HPDE6-E6E7 (cell line): ENCODE data around the gene FAM72C.
"Not testable (repeated sequence)": the region's sequence is repeated elsewhere in the genome, so short reads cannot be mapped to it uniquely, and the experiment has no call there.

Source experiments
- DNase-seq: peaks from one replicate; pipeline ENCODE4 v3.0.0; 2011; ENCODE audit warnings: missing footprints; ENCODE audit errors: extremely low spot score

Gene FAM72C

GRCh38 chr1:143971924-143972700 lies at the start of gene FAM72C:
Gene FAM72C (minus strand): TSS chr1:143971986. CDS start chr1:143971141, 845 bp downstream.
- DNase-seq: not testable (repeated sequence)

GRCh38 chr1:144020001-144020738 lies 48.4 kb upstream of the FAM72C start:
- not testable (repeated sequence) for DNase-seq

DNA sequence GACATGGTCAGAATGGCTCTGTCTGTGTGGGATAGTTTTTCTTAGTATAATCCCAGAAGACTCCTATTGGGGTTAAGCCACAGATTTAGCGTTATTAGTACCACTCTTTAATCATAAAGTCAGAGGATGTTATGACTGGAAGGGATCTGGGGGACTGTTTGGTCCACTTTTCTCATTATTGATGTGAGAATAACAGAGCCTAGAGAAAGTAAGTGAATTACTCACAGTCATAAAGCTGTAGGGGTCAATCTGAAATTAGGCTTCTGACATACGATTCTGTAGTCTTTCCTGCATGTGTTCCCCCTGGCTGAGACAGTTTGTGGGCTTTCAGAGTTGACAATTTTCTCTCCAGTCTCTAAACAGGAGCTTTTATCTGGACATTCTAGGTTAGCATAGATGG lies 47.3 kb upstream of the FAM72C start:
- not testable (repeated sequence) for DNase-seq

GRCh38 chr1:144015180-144015966 lies 43.6 kb upstream of the FAM72C start:
- DNase-seq: not testable (repeated sequence)

DNA sequence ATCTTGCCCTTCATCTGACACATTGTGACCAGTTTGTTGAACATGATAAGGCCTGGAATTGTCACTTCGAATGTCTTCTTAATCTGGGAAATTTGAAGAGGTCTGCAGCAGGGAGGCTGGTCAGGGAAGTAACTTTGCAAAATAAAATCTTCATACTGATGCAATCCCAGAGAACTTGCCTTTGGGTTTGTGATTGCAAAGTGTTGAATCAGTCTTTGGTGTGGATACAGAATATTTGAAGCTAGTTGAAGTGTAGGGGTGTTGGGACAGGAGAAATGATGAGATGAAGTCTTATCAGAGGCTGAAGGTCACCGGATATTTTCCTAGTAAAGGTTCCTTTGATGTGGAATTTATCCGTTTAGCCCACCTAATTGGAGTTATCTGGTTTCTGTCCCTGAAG lies 42.7 kb upstream of the FAM72C start:
- DNase-seq: not testable (repeated sequence)

GRCh38 chr1:144014121-144014520 lies 42.3 kb upstream of the FAM72C start:
- not testable (repeated sequence) for DNase-seq

DNA sequence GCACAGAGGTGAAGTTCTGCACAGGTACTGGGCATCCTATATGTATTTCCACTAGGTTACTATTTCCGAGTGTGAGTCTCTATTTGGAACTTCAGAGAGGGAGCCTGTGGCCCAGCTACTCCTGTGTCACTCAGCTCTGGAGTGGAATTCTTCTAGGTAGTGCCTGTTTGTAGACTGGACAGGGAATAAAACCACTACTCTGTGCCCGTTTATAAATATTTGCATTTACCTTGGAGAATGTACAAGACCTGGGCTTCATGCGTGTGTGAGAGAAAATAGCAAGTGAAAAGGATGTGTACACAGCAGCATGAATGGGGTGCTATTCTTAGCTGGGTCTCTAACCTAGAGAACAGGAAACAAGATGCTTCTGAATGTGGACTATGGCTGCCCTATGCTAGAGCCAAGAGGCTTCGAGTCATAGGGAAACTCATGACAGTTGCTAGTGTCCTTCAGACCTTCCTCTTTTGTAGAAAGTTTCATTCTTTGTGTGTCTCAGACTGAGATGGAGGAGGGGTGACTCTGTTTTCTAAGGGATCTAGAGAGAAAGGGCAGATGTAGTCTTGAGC lies 40.5 kb upstream of the FAM72C start:
- not testable (repeated sequence) for DNase-seq

DNA sequence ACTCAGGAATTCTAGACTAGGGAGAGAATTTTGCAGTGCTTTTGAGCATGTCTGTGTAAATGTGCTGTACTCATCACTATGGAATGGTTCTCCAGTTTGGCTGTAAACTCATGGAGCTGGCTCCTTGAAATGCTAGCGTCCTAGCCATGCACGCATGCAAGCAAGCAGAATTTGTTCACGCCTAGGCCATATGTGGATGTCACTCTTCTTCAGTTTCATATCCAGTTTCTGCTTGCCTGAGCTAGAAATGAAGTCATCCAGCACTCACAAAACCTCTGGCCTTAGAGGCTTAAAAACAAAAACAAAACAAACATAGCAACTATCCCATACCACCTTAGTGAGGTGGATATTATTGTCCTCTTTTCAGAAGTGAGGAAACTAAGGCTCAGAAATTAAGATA lies 37.6 kb upstream of the FAM72C start:
- DNase-seq: not testable (repeated sequence)

- not testable (repeated sequence) for DNase-seq
These were observed 32.5 kb upstream of the FAM72C start for GRCh38 chr1:144004259-144004658.

- not testable (repeated sequence) for DNase-seq
These were observed 31.7 kb upstream of the FAM72C start for GRCh38 chr1:144003306-144004029.

DNA sequence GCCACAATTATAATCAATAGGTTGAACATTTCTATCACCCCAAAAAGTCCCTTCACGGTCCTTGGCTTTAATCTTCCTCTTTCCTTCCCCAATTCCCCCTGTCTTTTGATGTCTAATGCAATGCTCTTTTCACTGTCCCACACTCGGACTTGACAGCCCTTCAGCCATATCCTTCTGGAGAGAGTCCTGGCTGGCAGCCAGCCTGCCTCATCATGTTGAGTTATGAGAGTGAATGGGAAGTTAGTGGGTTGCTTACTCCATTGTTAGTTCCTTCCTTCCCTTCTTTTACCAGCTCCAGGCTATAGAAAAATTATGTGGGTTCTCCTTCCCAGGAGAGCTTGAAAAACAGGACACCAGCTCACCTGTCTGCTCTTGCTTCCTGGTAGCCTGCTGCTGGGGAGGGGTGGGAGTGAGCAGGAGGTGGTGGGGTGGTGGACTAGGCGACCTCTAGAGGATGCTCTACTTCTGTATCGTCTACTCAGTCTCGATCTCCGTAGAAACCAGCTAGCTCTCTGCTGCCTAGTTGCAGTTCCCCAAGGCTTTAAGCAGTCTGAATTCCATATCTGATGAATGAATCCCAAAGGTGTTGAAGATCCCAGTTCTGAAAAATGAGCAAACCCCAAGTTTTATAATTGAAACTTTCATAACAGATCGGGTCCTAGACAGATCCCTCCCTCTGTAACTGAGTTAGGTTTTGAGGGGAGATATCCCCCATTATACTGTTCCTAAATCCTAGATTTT lies 30.5 kb upstream of the FAM72C start:
- DNase-seq: not testable (repeated sequence)

DNA sequence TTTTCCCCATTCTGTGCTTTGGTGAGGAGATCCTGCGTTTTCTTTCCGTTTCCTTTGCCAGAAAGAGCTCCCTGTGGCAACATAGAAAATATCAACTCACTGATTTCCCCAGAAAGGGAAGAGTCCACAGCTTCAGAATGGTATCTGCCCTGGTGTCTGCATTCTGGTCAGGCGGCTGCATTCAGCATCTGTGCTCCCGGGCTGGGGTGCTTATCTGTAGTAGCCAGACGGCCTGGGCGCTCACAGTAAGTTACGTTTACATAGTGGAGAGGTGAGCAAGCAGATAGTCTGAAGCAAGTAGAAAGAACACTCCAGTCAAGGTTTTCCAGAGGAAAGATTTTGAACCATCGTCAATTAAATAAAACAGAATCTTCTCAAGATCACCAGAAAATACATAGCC lies 29.3 kb upstream of the FAM72C start:
- not testable (repeated sequence) for DNase-seq

- DNase-seq: not testable (repeated sequence)
These were observed 24.2 kb upstream of the FAM72C start for GRCh38 chr1:143996020-143996419.

- not testable (repeated sequence) for DNase-seq
These were observed 21.6 kb upstream of the FAM72C start for GRCh38 chr1:143993301-143993907.

- DNase-seq: not testable (repeated sequence)
These were observed 18.9 kb upstream of the FAM72C start for GRCh38 chr1:143990699-143991098.

DNA sequence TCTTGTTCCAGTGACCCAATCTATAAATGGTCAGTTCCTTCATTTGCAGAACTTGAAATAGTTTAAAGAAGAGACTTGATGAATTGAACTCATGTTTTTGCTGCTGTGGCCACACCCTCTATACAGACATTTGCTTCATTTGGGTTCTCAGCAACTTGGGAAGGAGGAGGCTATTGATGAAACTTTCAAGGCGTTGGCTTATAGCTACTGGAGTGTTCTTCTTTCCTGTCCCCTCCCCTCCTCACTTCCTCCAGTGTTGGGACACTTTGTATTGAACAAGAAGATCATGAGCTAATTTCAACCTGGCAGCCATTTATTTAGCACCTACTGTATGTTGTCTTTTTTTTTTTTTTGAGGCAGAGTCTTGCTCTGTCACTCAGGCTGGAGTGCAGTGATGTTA lies 17.9 kb upstream of the FAM72C start:
- not testable (repeated sequence) for DNase-seq

- not testable (repeated sequence) for DNase-seq
These were observed 17.6 kb upstream of the FAM72C start for GRCh38 chr1:143989427-143989712.

DNA sequence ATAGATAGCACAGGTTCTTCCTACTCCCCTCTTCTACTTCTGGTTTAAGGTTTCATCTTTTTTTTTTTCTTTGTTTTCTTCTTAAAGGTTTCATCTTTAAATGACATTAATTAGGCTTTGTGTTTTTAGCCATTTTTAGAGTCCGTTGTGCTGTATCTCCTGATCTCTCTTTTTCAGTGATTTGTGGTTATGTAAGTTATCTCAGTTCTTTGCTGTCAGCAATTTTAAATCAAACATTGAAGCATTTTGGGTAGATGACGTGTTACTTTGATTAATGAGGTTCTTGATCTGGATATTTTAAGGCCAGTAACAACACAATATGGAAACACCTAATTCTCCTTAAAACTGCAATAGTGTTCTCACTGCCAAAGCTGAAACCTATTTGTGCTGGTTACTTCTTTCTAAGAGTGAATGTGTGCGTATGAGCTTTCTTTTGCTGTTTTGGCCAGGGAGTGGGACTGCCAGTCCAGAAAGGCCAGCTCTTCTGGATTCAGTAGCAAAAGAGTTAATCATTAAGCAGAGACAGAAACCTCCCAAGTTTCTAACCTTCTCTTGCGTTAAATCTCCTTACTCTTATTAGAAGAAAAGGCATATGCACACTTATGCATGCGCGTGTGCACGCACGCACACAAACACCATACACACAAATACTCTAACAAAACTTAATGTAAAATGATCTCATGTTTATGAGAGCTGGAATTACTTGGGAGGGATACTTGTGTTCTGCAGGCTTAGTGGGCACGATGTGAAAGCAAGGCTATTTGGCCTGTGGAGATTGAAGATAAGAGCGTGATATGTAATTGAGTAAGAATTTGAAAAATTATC lies 17.0 kb upstream of the FAM72C start:
- DNase-seq: not testable (repeated sequence)

DNA sequence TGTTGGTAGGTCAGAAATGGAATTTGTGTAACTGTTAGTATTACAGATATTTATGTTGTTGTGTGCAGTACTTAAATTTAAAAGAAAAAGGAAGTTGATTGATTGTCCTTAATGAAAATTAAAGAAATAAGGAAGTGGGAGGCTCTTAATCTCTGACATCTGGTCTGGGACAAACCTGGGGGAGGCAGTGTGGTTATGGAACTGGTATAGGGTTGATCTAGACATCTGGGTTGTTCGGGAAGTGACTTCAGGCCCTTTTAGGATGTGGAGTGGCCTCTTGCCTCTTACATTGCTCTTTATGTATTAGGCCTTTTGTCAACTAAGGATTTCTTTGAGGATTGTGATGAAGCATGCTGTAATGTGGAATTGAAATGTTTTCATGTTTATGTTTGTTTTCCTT lies 16.1 kb upstream of the FAM72C start:
- DNase-seq: not testable (repeated sequence)
